Lower lobe of right lung (tissue), 2 donors: ENCODE measurements around the gene SNX27. TPM values are rescaled to one million over a fixed set of nuclear protein-coding genes. Genes with fewer than 3 reads are reported as not detected.
"Not testable (repeated sequence)": the region's sequence is repeated elsewhere in the genome, so short reads cannot be mapped to it uniquely, and the experiment has no call there.

Experiments used
- ATAC-seq, 2 donors: fragments of 200-7000 bp; cut with Tn5 transposase; one replicate each; pipeline ENCODE4 v1.9.1; 2020 to 2022; ENCODE audit warnings: mild to moderate bottlenecking in 2 of 2, moderate library complexity in 2 of 2
- DNase-seq: peaks from one replicate; pipeline ENCODE4 v3.0.0-alpha.2; 2020
- H3K27ac ChIP-seq: fragments of 200-600 bp; one replicate; pipeline ENCODE4 v1.8.0; 2022
- H3K27me3 ChIP-seq: fragments of 200-600 bp; one replicate; pipeline ENCODE4 v1.8.0; 2022; ENCODE audit warnings: low read depth
- H3K36me3 ChIP-seq: fragments of 200-600 bp; one replicate; pipeline ENCODE4 v1.8.0; 2022; ENCODE audit warnings: mild to moderate bottlenecking
- H3K4me1 ChIP-seq: fragments of 200-600 bp; one replicate; pipeline ENCODE4 v1.8.0; 2022
- H3K4me3 ChIP-seq: fragments of 200-600 bp; one replicate; pipeline ENCODE4 v1.8.0; 2022; ENCODE audit warnings: mild to moderate bottlenecking
- H3K9me3 ChIP-seq: fragments of 200-600 bp; one replicate; pipeline ENCODE4 v1.8.0; 2022
- CTCF ChIP-seq: fragments of 200-600 bp; IDR thresholded peaks from one replicate; pipeline ENCODE4 v1.8.0; 2022; ENCODE audit warnings: antibody characterized with exemption, mild to moderate bottlenecking
- intact Hi-C: fragments of 100-400 bp; cut with DNase I; formaldehyde crosslinking; loops from one replicate; pipeline ENCODE4 v1.11.0; 2022
- total RNA-seq: library from RNA; stranded (reverse); fragmentation: NEBNext Ultra II Directional; extraction: Animal tissue kit (Norgen Biotek cat#: 25700); gene quantifications from one replicate; pipeline ENCODE4 v1.2.1, GENCODE V29; 2021
- donor health status: DM: no; HTN: yes; CAD: no; lungs with severe emphysema.

Gene SNX27
- total RNA-seq, 1 donor from 2014 or later, result 66.5 TPM

DNA sequence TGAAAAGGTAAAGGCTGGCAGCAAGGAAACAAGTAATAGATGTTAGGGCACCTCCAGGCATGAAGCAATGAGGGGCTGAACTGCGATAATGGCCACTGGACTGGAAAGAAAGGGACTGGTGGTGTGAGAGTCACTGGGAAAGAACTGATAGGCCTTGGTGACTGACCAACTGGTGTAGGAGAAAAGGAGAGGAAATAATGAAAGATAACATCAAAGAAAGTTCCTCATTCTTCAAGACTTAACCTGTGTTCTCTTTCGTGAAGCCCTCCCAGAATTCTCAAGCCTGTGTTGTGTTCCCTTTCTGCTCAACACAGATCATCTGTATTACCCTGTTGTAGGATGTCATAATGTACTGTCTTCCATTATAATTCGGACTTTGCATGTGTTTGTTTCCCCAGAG, 20.9 kb upstream of the SNX27 start:
- ATAC-seq (no peak), DNase-seq (no peak)
- no peaks in the 10 kb centered on the region for H3K27me3 ChIP-seq
- H3K36me3 ChIP-seq, result no peaks in the 10 kb centered on the region
- no peaks in the 10 kb centered on the region for H3K9me3 ChIP-seq
- peaks cover 8% of the 10 kb centered on the region for H3K4me1 ChIP-seq
- TF ChIP-seq CTCF, result no peak
- H3K4me3 ChIP-seq, result no peak overlapping the region
- no peak overlapping the region for H3K27ac ChIP-seq
- intact Hi-C loops, result no loop called here

- intact Hi-C loops, result no loop called here
- no peaks in the 10 kb centered on the region for H3K27me3 ChIP-seq
- TF ChIP-seq CTCF, result no peak
- ATAC-seq (peak in 1 of 2 donors; percentile 25), DNase-seq (no peak)
- H3K4me3 ChIP-seq, result peak overlapping the region; percentile 19
- no peak overlapping the region for H3K27ac ChIP-seq
- no peaks in the 10 kb centered on the region for H3K9me3 ChIP-seq
- no peaks in the 10 kb centered on the region for H3K36me3 ChIP-seq
- H3K4me1 ChIP-seq, result peaks cover 8% of the 10 kb centered on the region
These were observed 18.1 kb upstream of the SNX27 start for GRCh38 chr1:151593730-151594129.

DNA sequence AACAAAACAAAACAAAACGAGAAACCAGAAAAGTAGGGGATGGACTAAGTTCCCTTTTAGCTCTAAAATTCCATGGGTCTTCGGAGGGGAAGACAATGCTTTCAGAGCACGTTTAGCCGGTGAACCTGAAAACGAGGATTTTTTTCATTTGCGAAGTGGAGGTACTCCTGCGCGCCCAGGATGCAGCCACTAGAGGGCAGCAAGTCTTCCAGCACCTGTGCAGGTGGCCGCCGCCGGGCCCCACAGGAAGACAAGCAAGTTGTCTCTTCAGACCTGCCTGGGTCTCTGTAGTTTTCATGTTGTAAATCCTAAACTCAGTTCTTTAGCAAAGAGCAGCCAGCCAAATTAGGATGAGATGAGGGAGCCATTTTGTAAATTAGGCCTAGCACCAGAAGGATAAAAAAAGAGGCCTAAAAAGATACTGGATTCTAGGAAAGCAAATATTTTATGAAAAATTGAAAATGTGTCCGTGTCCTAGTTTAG, 17.7 kb upstream of the SNX27 start:
- H3K4me3 ChIP-seq, result peak overlapping the region; percentile 19
- TF ChIP-seq CTCF, result peak; percentile 93
- no peaks in the 10 kb centered on the region for H3K9me3 ChIP-seq
- no peaks in the 10 kb centered on the region for H3K27me3 ChIP-seq
- no peak overlapping the region for H3K27ac ChIP-seq
- no peaks in the 10 kb centered on the region for H3K36me3 ChIP-seq
- H3K4me1 ChIP-seq, result peaks cover 8% of the 10 kb centered on the region
- DNase-seq, result peak; percentile 92
- ATAC-seq, result peak; percentile 91 to 94
- intact Hi-C loops, result no loop called here

GRCh38 chr1:151596166-151596953, 15.5 kb upstream of the SNX27 start:
- DNase-seq, result no peak
- Histone ChIP-seq H3K9me3 (no peaks in the 10 kb centered on the region), H3K27me3 (no peaks in the 10 kb centered on the region), H3K36me3 (no peaks in the 10 kb centered on the region), H3K4me3 (no peak overlapping the region), H3K27ac (no peak overlapping the region), H3K4me1 (peaks cover 8% of the 10 kb centered on the region)
- ATAC-seq, result peak in 1 of 2 donors; percentile 19
- intact Hi-C loops, result no loop called here
- TF ChIP-seq CTCF, result no peak

GRCh38 chr1:151602550-151602949, 9.3 kb upstream of the SNX27 start:
- H3K4me3 ChIP-seq, DNase-seq, H3K9me3 ChIP-seq, intact Hi-C loops, H3K36me3 ChIP-seq, H3K27ac ChIP-seq, H3K4me1 ChIP-seq, ATAC-seq, H3K27me3 ChIP-seq: not testable (repeated sequence)

- Histone ChIP-seq H3K36me3 (no peaks in the 10 kb centered on the region), H3K4me1 (peaks cover 5% of the 10 kb centered on the region), H3K4me3 (no peak overlapping the region), H3K27ac (no peak overlapping the region), H3K9me3 (no peaks in the 10 kb centered on the region), H3K27me3 (no peaks in the 10 kb centered on the region)
- no peak for DNase-seq
- TF ChIP-seq CTCF, result no peak
- no peak for ATAC-seq
- intact Hi-C loops, result no loop called here
These were observed 7.6 kb upstream of the SNX27 start for GRCh38 chr1:151604291-151604690.
